Activated CD8-positive, alpha-beta T cell treated with anti-CD3 and anti-CD28 coated beads for 36 hours (primary cell): ENCODE results near the gene SNRPD2. TPM values are rescaled to one million over a fixed set of nuclear protein-coding genes. Genes with fewer than 3 reads are reported as not detected.

Experiments used
- ATAC-seq: fragments of 200-7000 bp; cut with Tn5 transposase; one replicate; pipeline ENCODE4 v1.10.0; 2021; ENCODE audit warnings: mild to moderate bottlenecking, moderate library complexity
- CTCF ChIA-PET: fragments of 350-600 bp; sonication (Branson Sonifier 250); formaldehyde crosslinking; loops from one replicate; lab custom pipeline; 2021; ENCODE audit warnings: antibody characterized with exemption; lab: Charles Lee
- POLR2A ChIA-PET: fragments of 350-600 bp; sonication (Branson Sonifier 250); formaldehyde crosslinking; loops from one replicate; lab custom pipeline; 2021; ENCODE audit warnings: antibody characterized with exemption; lab: Charles Lee
- DNase-seq: peaks from one replicate; pipeline ENCODE4 v3.0.0-alpha.2; 2020
- H3K27ac Mint-ChIP-seq: one replicate; pipeline ENCODE4 v1.8.0; 2021; ENCODE audit warnings: mild to moderate bottlenecking, mixed read lengths
- H3K27me3 Mint-ChIP-seq: one replicate; pipeline ENCODE4 v1.8.0; 2021; ENCODE audit warnings: mixed read lengths
- H3K36me3 Mint-ChIP-seq: one replicate; pipeline ENCODE4 v1.8.0; 2021; ENCODE audit warnings: low read depth, mixed read lengths
- H3K4me1 Mint-ChIP-seq: one replicate; pipeline ENCODE4 v1.8.0; 2021; ENCODE audit warnings: low read depth, mixed read lengths
- H3K4me3 Mint-ChIP-seq: one replicate; pipeline ENCODE4 v1.8.0; 2021; ENCODE audit warnings: mild to moderate bottlenecking, moderate library complexity, mixed read lengths
- H3K9me3 Mint-ChIP-seq: one replicate; pipeline ENCODE4 v1.8.0; 2021; ENCODE audit warnings: mixed read lengths
- CTCF ChIP-seq: fragments of 200-600 bp; IDR thresholded peaks from one replicate; pipeline ENCODE4 v1.8.0; 2022; ENCODE audit warnings: antibody characterized with exemption, mild to moderate bottlenecking
- intact Hi-C: fragments of 100-400 bp; cut with micrococcal nuclease; formaldehyde crosslinking; loops from one replicate; pipeline ENCODE4 v1.10.0; 2022
- total RNA-seq, 2 experiments: library from RNA; stranded (reverse); gene quantifications; one replicate each; pipeline ENCODE4 v1.2.3, GENCODE V29; 2021

Gene SNRPD2
- total RNA-seq, 2 experiments from 2014 or later = 918 to 967 TPM

DNA sequence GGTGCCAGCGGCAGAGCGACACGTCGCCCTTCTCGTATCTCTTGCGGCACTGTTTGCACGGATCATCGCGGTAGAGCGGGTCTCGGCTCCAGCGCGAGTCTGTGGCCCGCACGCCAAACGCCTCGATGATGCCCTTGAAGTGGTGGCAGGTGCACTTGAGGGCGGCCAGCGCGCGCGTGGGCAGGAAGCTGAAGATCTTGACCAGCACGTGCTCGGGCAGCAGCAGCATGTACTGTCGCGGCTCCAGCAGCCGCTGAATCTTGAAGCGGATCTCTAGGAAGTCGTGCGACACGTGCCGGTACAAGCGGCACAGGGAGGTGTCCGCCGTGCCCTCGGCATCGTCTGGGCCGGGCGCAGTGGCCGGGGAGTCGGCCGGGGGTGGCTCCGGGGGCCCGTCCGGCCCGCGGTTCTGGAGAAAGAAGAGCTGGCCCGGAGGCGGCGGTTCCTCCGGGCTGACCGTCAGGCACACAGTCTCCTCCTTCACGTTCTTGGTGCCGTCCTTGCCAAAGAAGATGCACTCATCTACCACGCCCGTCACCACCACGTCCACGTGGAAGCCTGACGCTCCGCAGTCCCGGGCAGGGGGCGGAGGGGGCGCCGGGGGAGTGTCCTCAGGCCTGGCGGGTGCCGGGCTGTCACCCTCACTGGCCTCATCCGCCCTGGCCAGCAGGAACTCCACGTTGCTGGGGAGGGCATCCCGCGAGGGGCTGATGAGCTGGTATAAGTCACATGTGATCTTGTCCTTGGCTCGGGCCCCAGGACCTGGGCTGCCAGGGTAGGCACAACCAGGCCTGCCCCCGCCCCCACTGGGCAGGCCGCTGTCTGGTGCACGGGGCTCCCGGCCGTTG is 20.3 kb upstream of the SNRPD2 start:
- CTCF ChIA-PET = interaction anchor here (1.1 kb wide), 1 partner anchor 31 kb away, joined by 3 read pairs; no protein-coding TSS in a partner anchor

GRCh38 chr19:45710356-45711130 is 18.8 kb upstream of the SNRPD2 start:
- POLR2A ChIA-PET = interaction anchor here (0.7 to 1.3 kb wide), 3 partner anchors 16 to 59 kb away, joined by 3 to 6 read pairs (median 3); partner anchors contain the start of genes QPCTL, SIX5 and SNRPD2

More for the DNA sequence above, 20.3 kb upstream of the SNRPD2 start:
- Mint-ChIP-seq H3K27me3 (no peaks in the 10 kb centered on the region), H3K27ac (no peak overlapping the region), H3K4me3 (no peak overlapping the region), H3K9me3 (no peaks in the 10 kb centered on the region), H3K4me1 (peaks cover 31% of the 10 kb centered on the region), H3K36me3 (peaks cover 16% of the 10 kb centered on the region)
- no peak for DNase-seq
- intact Hi-C loops = no loop called here
- ATAC-seq = no peak
- TF ChIP-seq CTCF = no peak
- POLR2A ChIA-PET = interaction anchor here (0.8 to 1.1 kb wide), 4 partner anchors 8 to 20 kb away, joined by 3 to 4 read pairs (median 4); partner anchors contain the start of gene QPCTL

DNA sequence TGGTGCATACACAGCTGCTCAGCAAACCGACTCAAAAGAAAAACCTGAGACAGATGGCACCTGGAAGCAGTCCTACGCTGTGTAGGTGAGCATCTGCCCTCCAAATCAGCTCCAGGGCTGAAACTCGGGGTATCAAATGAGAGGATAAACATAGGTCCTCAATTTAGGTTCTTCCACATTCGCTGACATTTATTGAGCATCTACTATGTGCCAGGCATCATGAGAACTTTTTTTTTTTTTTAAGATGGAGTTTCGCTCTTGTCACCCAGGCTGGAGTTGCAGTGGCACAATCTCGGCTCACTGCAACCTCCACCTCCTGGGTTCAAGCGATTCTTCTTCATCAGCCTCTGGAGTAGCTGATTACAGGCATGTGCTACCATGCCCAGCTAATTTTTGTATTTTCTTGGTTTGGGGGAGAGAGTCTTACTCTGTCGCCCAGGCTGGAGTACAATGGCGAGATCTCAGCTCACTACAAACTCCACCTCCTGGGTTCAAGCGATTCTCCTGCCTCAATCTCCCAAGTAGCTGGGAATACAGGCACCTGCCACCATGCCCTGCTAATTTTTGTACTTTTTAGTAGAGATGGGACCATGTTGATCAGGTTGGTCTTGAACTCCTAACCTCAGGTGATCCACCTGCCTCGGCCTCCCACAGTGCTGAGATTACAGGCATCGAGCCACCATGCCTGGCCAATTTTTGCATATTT is 14.1 kb upstream of the SNRPD2 start:
- ChIA-PET POLR2A (interaction anchor here (0.7 to 3.7 kb wide), 7 partner anchors 9 to 1108 kb away, joined by 3 to 24 read pairs (median 3); partner anchors contain the start of genes FBXO46, QPCTL and SNRPD2), CTCF (interaction anchor here (2.6 kb wide), 1 partner anchor 13 kb away, joined by 16 read pairs; the partner anchor contains the start of gene QPCTL)
- no peak overlapping the region for H3K4me3 Mint-ChIP-seq
- no peak for DNase-seq
- H3K4me1 Mint-ChIP-seq = peaks cover 8% of the 10 kb centered on the region
- H3K27me3 Mint-ChIP-seq = no peaks in the 10 kb centered on the region
- no peak overlapping the region for H3K27ac Mint-ChIP-seq
- H3K36me3 Mint-ChIP-seq = peaks cover 37% of the 10 kb centered on the region
- no peak for TF ChIP-seq CTCF
- intact Hi-C loops = no loop called here
- H3K9me3 Mint-ChIP-seq = no peaks in the 10 kb centered on the region
- ATAC-seq = no peak

More at GRCh38 chr19:45710356-45711130, 18.8 kb upstream of the SNRPD2 start:
- H3K4me3 Mint-ChIP-seq = no peak overlapping the region
- no peaks in the 10 kb centered on the region for H3K9me3 Mint-ChIP-seq
- no peaks in the 10 kb centered on the region for H3K27me3 Mint-ChIP-seq
- peaks cover 16% of the 10 kb centered on the region for H3K36me3 Mint-ChIP-seq
- DNase-seq (no peak), ATAC-seq (no peak)
- peaks cover 21% of the 10 kb centered on the region for H3K4me1 Mint-ChIP-seq
- intact Hi-C loops = no loop called here
- TF ChIP-seq CTCF = no peak
- peak overlapping the region; percentile 39 for H3K27ac Mint-ChIP-seq
- CTCF ChIA-PET = interaction anchor here (0.9 to 2.3 kb wide), 5 partner anchors 9 to 30 kb away, joined by 3 to 9 read pairs (median 4); partner anchors contain the start of gene QPCTL

GRCh38 chr19:45705115-45705514 is 13.4 kb upstream of the SNRPD2 start:
- Mint-ChIP-seq H3K9me3 (no peaks in the 10 kb centered on the region), H3K4me1 (peaks cover 5% of the 10 kb centered on the region), H3K36me3 (peaks cover 33% of the 10 kb centered on the region), H3K27me3 (no peaks in the 10 kb centered on the region), H3K4me3 (no peak overlapping the region), H3K27ac (no peak overlapping the region)
- ATAC-seq = no peak
- TF ChIP-seq CTCF = no peak
- CTCF ChIA-PET = interaction anchor here (2.6 kb wide), 1 partner anchor 12 kb away, joined by 16 read pairs; the partner anchor contains the start of gene QPCTL
- POLR2A ChIA-PET = interaction anchor here (0.7 to 3.7 kb wide), 5 partner anchors 9 to 1109 kb away, joined by 3 to 24 read pairs (median 3); partner anchors contain the start of genes QPCTL and SNRPD2
- intact Hi-C loops = no loop called here
- no peak for DNase-seq
